GM12878 (cell line): ENCODE measurements around the gene MAPT. TPM values are rescaled to one million over a fixed set of nuclear protein-coding genes. Genes with fewer than 3 reads are reported as not detected.
A peak's percentile ranks its signal among the peaks of the same experiment; 100 is the strongest.

Source experiments
- ATAC-seq: fragments of 200-7000 bp; cut with Tn5 transposase; 3 replicates; pipeline ENCODE4 v1.9.1; 2020; ENCODE audit warnings: mild to moderate bottlenecking, moderate library complexity
- BruUV-seq: library from RNA; stranded (reverse); fragments of 400-500 nt; replicated peaks from 2 replicates; lab custom pipeline; 2021; lab: Mats Ljungman, UMichigan
- CTCF ChIA-PET: fragments of 300-600 bp; sonication (Branson Sonifier 250); formaldehyde crosslinking; extraction: SDS; loops from one replicate; lab custom pipeline; 2021; ENCODE audit warnings: inconsistent platforms; lab: Yijun Ruan, JAX
- POLR2A ChIA-PET: fragments of 350-600 bp; formaldehyde crosslinking; extraction: SDS; loops from one replicate; lab custom pipeline; 2021; ENCODE audit warnings: inconsistent platforms; lab: Charles Lee
- RAD21 ChIA-PET: fragments of 300-600 bp; sonication (Branson Sonifier 250); formaldehyde crosslinking; loops from one replicate; lab custom pipeline; 2023; ENCODE audit warnings: antibody characterized with exemption; ENCODE audit not compliant: unreplicated experiment; lab: Charles Lee
- SMC1A ChIA-PET: fragments of 300-600 bp; sonication (Branson Sonifier 250); formaldehyde crosslinking; loops from one replicate; lab custom pipeline; 2023; ENCODE audit not compliant: unreplicated experiment, uncharacterized antibody; lab: Charles Lee
- DNase-seq: peaks from one replicate; pipeline ENCODE4 v3.0.0-alpha.2; 2011; ENCODE audit warnings: low read depth, low spot score
- FAIRE-seq: peaks from 3 replicates; lab custom pipeline; 2011; peaks lifted over from hg19 to GRCh38; lab: Jason Lieb, UNC
- H2AFZ ChIP-seq: 2 replicates; pipeline ENCODE4 v1.6.0; 2011; ENCODE audit warnings: low read depth, low read length, control low read depth; ENCODE audit not compliant: control insufficient read depth
- H3K27ac ChIP-seq: 2 replicates; pipeline ENCODE4 v1.5.1; 2011; ENCODE audit warnings: control low read depth; ENCODE audit not compliant: control insufficient read depth, insufficient read depth
- H3K27me3 ChIP-seq, 2 experiments: replicated peaks in 1 of 2; 2 replicates each; pipeline versions ENCODE4 v1.6.0 to v1.6.1; 2011; ENCODE audit warnings: low read length in 1 of 2; ENCODE audit not compliant: control insufficient read depth in 2 of 2, insufficient read depth in 2 of 2
- H3K36me3 ChIP-seq, 2 experiments: 2 replicates each; pipeline ENCODE4 v1.5.1; 2011; ENCODE audit warnings: low read length in 1 of 2; ENCODE audit not compliant: control insufficient read depth in 2 of 2, insufficient read depth in 2 of 2
- H3K4me1 ChIP-seq: 2 replicates; pipeline ENCODE4 v1.6.1; 2011; ENCODE audit warnings: mild to moderate bottlenecking, low read length, moderate library complexity, mixed read lengths; ENCODE audit not compliant: control insufficient read depth, insufficient read depth
- H3K4me2 ChIP-seq: 2 replicates; pipeline ENCODE4 v1.6.0; 2011; ENCODE audit warnings: control low read depth; ENCODE audit not compliant: control insufficient read depth, insufficient read depth
- H3K4me3 ChIP-seq: fragments of 200-600 bp; sonication (generic); 2 replicates; pipeline ENCODE4 v1.5.1; 2016
- H3K79me2 ChIP-seq: 2 replicates; pipeline ENCODE4 v1.6.0; 2011; ENCODE audit warnings: low read length; ENCODE audit not compliant: control insufficient read depth, insufficient read depth
- H3K9ac ChIP-seq: 2 replicates; pipeline ENCODE4 v1.8.0; 2011; ENCODE audit warnings: low read length, control low read depth, mixed read lengths; ENCODE audit not compliant: control insufficient read depth, insufficient read depth
- H3K9me3 ChIP-seq: replicated peaks from 3 replicates; pipeline ENCODE4 v1.5.1; 2011; ENCODE audit warnings: mild to moderate bottlenecking, low read length; ENCODE audit not compliant: control insufficient read depth, insufficient read depth
- H4K20me1 ChIP-seq: 2 replicates; pipeline ENCODE4 v1.6.0; 2011; ENCODE audit not compliant: control insufficient read depth, insufficient read depth
- ASH2L ChIP-seq: fragments of 300-600, 200-600 bp; sonication (generic); IDR thresholded peaks from 2 replicates; pipeline ENCODE4 v1.6.1; 2017; ENCODE audit warnings: low read depth, mild to moderate bottlenecking, borderline replicate concordance
- CBFB ChIP-seq: IDR thresholded peaks from 2 replicates; pipeline ENCODE4 v1.6.1; 2016; ENCODE audit warnings: antibody characterized with exemption, low read depth
- CTCF ChIP-seq, 3 experiments: IDR thresholded peaks in 2 of 3; conservative IDR thresholded peaks in 1 of 3; 2 replicates each; pipeline ENCODE4 v1.5.1; 2011; ENCODE audit warnings: low read depth in 3 of 3, low read length in 3 of 3, mild to moderate bottlenecking in 3 of 3, control low read depth in 2 of 3, moderate library complexity in 2 of 3, inconsistent platforms in 1 of 3, mixed read lengths in 1 of 3; ENCODE audit not compliant: control insufficient read depth in 2 of 3, insufficient read depth in 1 of 3; ENCODE audit errors: extremely low read depth in 1 of 3
- ESRRA ChIP-seq: IDR thresholded peaks from 2 replicates; pipeline ENCODE4 v1.6.1; 2012; ENCODE audit warnings: mild to moderate bottlenecking, low read length, improper control_type of control experiment
- FOXK2 ChIP-seq: fragments of 450-650 bp; IDR thresholded peaks from 2 replicates; pipeline ENCODE4 v1.6.1; 2017; ENCODE audit warnings: mild to moderate bottlenecking, moderate library complexity
- GABPA ChIP-seq: IDR thresholded peaks from 2 replicates; pipeline ENCODE4 v1.6.1; 2014; ENCODE audit warnings: antibody characterized with exemption, low read depth, mild to moderate bottlenecking, inconsistent platforms
- HSF1 ChIP-seq: fragments of 150-350 bp; IDR thresholded peaks from 2 replicates; pipeline ENCODE4 v1.6.1; 2014; ENCODE audit warnings: mild to moderate bottlenecking, low read depth, low read length
- IRF3 ChIP-seq: fragments of 450-650 bp; IDR thresholded peaks from 2 replicates; pipeline ENCODE4 v1.6.1; 2014; ENCODE audit warnings: mild to moderate bottlenecking
- IRF4 ChIP-seq: IDR thresholded peaks from 2 replicates; pipeline ENCODE4 v1.6.1; 2011; ENCODE audit warnings: low read depth, low read length
- MEF2A ChIP-seq: IDR thresholded peaks from 2 replicates; pipeline ENCODE4 v1.6.1; 2011; ENCODE audit warnings: low read depth, mild to moderate bottlenecking, low read length, moderate library complexity; ENCODE audit not compliant: insufficient read depth
- NFXL1 ChIP-seq: fragments of 450-650 bp; IDR thresholded peaks from 2 replicates; pipeline ENCODE4 v1.6.1; 2017; ENCODE audit warnings: antibody characterized with exemption, mild to moderate bottlenecking, borderline replicate concordance
- NRF1 ChIP-seq: conservative IDR thresholded peaks from 2 replicates; pipeline ENCODE4 v1.6.1; 2011; ENCODE audit warnings: mild to moderate bottlenecking, low read depth, low read length, improper control_type of control experiment
- RAD21 ChIP-seq: IDR thresholded peaks from 2 replicates; pipeline ENCODE4 v1.6.1; 2011; ENCODE audit warnings: mild to moderate bottlenecking, low read depth, low read length, moderate library complexity; ENCODE audit not compliant: insufficient read depth
- RB1 ChIP-seq: fragments of 450-650 bp; formaldehyde crosslinking; IDR thresholded peaks from 2 replicates; pipeline ENCODE4 v1.6.1; 2017; ENCODE audit warnings: mild to moderate bottlenecking, borderline replicate concordance
- SMC3 ChIP-seq: IDR thresholded peaks from 2 replicates; pipeline ENCODE4 v1.6.1; 2011; ENCODE audit warnings: low read length, improper control_type of control experiment, borderline replicate concordance
- SPI1 ChIP-seq: IDR thresholded peaks from 2 replicates; pipeline ENCODE4 v1.6.1; 2011; ENCODE audit warnings: low read depth, mild to moderate bottlenecking, low read length, moderate library complexity, borderline replicate concordance; ENCODE audit not compliant: insufficient read depth
- ZNF274 ChIP-seq: IDR thresholded peaks from one replicate; pipeline ENCODE4 v1.8.0; 2011; ENCODE audit not compliant: insufficient read length, insufficient read depth
- WGBS: methylation state at CpG from one replicate; pipeline ENCODE4 v1.1.6; 2016; ENCODE audit warnings: low lambda C conversion rate; ENCODE audit not compliant: insufficient replicate concordance, insufficient coverage; ENCODE audit errors: missing lambda C conversion rate; 5-methylcytosine and 5-hydroxymethylcytosine counted together
- in situ Hi-C: fragments of 300-500 bp; cut with MboI; formaldehyde crosslinking; loops from 9 replicates; pipeline ENCODE4 v1.14.3; 2018; ENCODE audit warnings: mixed read lengths
- intact Hi-C: fragments of 100-400 bp; cut with micrococcal nuclease; formaldehyde crosslinking; loops from one replicate; pipeline ENCODE4 v1.14.2; 2022; ENCODE audit not compliant: unreplicated experiment
- polyA plus RNA-seq, 11 experiments: library from polyadenylated mRNA; depleted of rRNA in 4 of 11; unstranded in 6 of 11; stranded (reverse) in 5 of 11; fragments of >200 nt; fragmentation: Nextera tagmentation in 4 of 11; fragmentation: Illumina TruSeq in 1 of 11; extraction: Ambion mirVana in 4 of 11; extraction: Trizol in 1 of 11; gene quantifications; 1 replicate in 1 of 11; 2 replicates in 10 of 11; pipeline versions ENCODE4 v1.2.1 to v1.2.3, GENCODE V29; 2011 to 2016; ENCODE audit warnings: inconsistent platforms in 2 of 11, missing spikeins in 2 of 11, low read depth in 1 of 11
- total RNA-seq, 4 experiments: library from RNA; depleted of rRNA in 3 of 4; stranded (reverse); fragments of >200 nt in 3 of 4; fragmentation: Illumina TruSeq in 1 of 4; extraction: Trizol in 1 of 4; gene quantifications; 2 replicates each; pipeline versions ENCODE4 v1.2.1 to v1.2.3, GENCODE V29; 2013 to 2021

The MAPT gene
- total and polyA plus RNA-seq, 10 of the 15 experiments (the other 5 are each of a cell fraction or from before 2014, with no cell fraction given) = under 0.01 to 0.05 (median 0.03) TPM; not detected in 7

GRCh38 chr17:45851873-45852272 is 42.5 kb upstream of the MAPT start (continued):
- no peak for TF ChIP-seq HSF1

- 19% methylated on average over 12 of the region's 12 CpGs for WGBS
- no peak overlapping the region for H3K27ac ChIP-seq
- DNase-seq (no peak), ATAC-seq (peak; percentile 55; the same call in 2 of the 3 replicates), FAIRE-seq (peak; percentile 57)
- H3K4me2 ChIP-seq = no peak overlapping the region
- no TSS peak for BruUV-seq
- ChIA-PET RAD21 (interaction anchor here (1.5 kb wide), 1 partner anchor 212 kb away, joined by 8 read pairs; no protein-coding TSS in a partner anchor), CTCF (interaction anchor here (0.6 to 3.1 kb wide), 19 partner anchors 9 to 717 kb away, joined by 3 to 15 read pairs (median 4); partner anchors contain the start of gene ACBD4), POLR2A (no interaction called here), SMC1A (interaction anchor here (0.9 kb wide), 1 partner anchor 21 kb away, joined by 3 read pairs; no protein-coding TSS in a partner anchor)
- H2AFZ ChIP-seq = no peak overlapping the region
- no peak overlapping the region for H3K9ac ChIP-seq
- H3K27me3 ChIP-seq = no peaks in the 10 kb centered on the region; a peak in 1 of 4 replicates
- H3K4me3 ChIP-seq = no peak overlapping the region
- no peaks in the 10 kb centered on the region for H3K9me3 ChIP-seq
- no peaks in the 10 kb centered on the region for H3K36me3 ChIP-seq
- H3K4me1 ChIP-seq = no peaks in the 10 kb centered on the region
- intact Hi-C loops = loop anchor here (1.0 kb wide), 1 partner anchor 212 kb away; no protein-coding TSS in a partner anchor
- in situ Hi-C loops = no loop called here
- H3K79me2 ChIP-seq = no peaks in the 10 kb centered on the region
- H4K20me1 ChIP-seq = no peaks in the 10 kb centered on the region
- TF ChIP-seq GABPA (no peak), SMC3 (peak; percentile 51; the same call in 1 of the 2 replicates), NFXL1 (no peak), ESRRA (no peak), IRF4 (no peak), RAD21 (peak; percentile 80), ZNF274 (no peak), CTCF (IDR thresholded peaks at IDR 0.05 in 2 of 3, conservative IDR thresholded peaks at IDR 0.05 in 1 of 3; ENCODE audit: control insufficient read depth in 2 of 3, extremely low read depth in 1 of 3, insufficient read depth in 1 of 3, low read depth in 3 of 3, low read length in 3 of 3) (peak; percentile 80 to 89 (median 85)), RB1 (peak; percentile 64; the same call in 1 of the 2 replicates), ASH2L (no peak), IRF3 (no peak), SPI1 (no peak), FOXK2 (no peak), CBFB (no peak), NRF1 (no peak), MEF2A (no peak)
Measured at GRCh38 chr17:45852535-45853297, 41.6 kb upstream of the MAPT start.
